Ovary (tissue), 9 donors: Measurements from ENCODE around the gene CD4. TPM values are rescaled to one million over a fixed set of nuclear protein-coding genes. Genes with fewer than 3 reads are reported as not detected.
A peak's percentile ranks its signal among the peaks of the same experiment; 100 is the strongest.

Experiments
- DNase-seq, 5 donors: peaks; one replicate each; pipeline ENCODE4 v3.0.0-alpha.2; 2019 to 2020
- H3K27ac ChIP-seq, 2 donors: fragments of 200-600 bp; one replicate each; pipeline versions ENCODE4 v1.5.1 to v1.8.0; 2019 to 2022
- H3K27me3 ChIP-seq: fragments of 200-600 bp; one replicate; pipeline ENCODE4 v1.8.0; 2022
- H3K36me3 ChIP-seq: fragments of 200-600 bp; sonication (generic); one replicate; pipeline ENCODE4 v1.5.1; 2019
- H3K4me1 ChIP-seq: one replicate; pipeline ENCODE4 v1.8.1; 2013; ENCODE audit warnings: mild to moderate bottlenecking, moderate library complexity; ENCODE audit not compliant: insufficient read depth
- H3K4me3 ChIP-seq: fragments of 200-600 bp; sonication (generic); one replicate; pipeline ENCODE4 v1.5.1; 2017
- H3K9me3 ChIP-seq, 2 donors: fragments of 200-600 bp in 1 of 2; sonication (generic) in 1 of 2; one replicate each; pipeline versions ENCODE4 v1.5.1 to v1.8.1; 2013 to 2019; ENCODE audit warnings: mild to moderate bottlenecking in 1 of 2, moderate library complexity in 1 of 2
- CTCF ChIP-seq, 3 donors: fragments of 450-650 bp in 2 of 3; fragments of 200-600 bp in 1 of 3; IDR thresholded peaks; one replicate each; pipeline versions ENCODE4 v1.5.1 to v1.8.0; 2016 to 2022; ENCODE audit warnings: antibody characterized with exemption in 3 of 3, mild to moderate bottlenecking in 1 of 3
- EP300 ChIP-seq: sonication (generic); formaldehyde crosslinking; IDR thresholded peaks from one replicate; pipeline ENCODE4 v1.6.1; 2017; ENCODE audit warnings: antibody characterized with exemption
- POLR2A ChIP-seq: fragments of 450-650 bp; IDR thresholded peaks from one replicate; pipeline ENCODE4 v1.6.1; 2017; ENCODE audit warnings: antibody characterized with exemption, mild to moderate bottlenecking, moderate library complexity
- WGBS, 3 donors: extraction: QIAGEN DNeasy Blood & Tissue Kit in 1 of 3; methylation state at CpG; one replicate each; pipeline versions ENCODE4 v1.1.5 to v1.1.7; 2013 to 2017; 5-methylcytosine and 5-hydroxymethylcytosine counted together
- intact Hi-C, 4 donors: fragments of 100-400 bp; cut with DNase I; formaldehyde crosslinking; loops; one replicate each; pipeline versions ENCODE4 v1.11.0 to v1.15.1; 2022 to 2023
- polyA plus RNA-seq, 2 donors: library from polyadenylated mRNA; stranded (reverse); fragments of 200-250 nt in 1 of 2; fragments of 350-450 nt in 1 of 2; fragmentation: Illumina TruSeq in 1 of 2; extraction: RNeasy Lipid Tissue Mini Kit (QIAGEN cat#74804) in 1 of 2; gene quantifications; one replicate each; pipeline ENCODE4 v1.2.3, GENCODE V29; 2013 to 2014
- total RNA-seq, 7 donors: library from RNA; depleted of rRNA in 2 of 7; stranded (reverse); fragments of >200 nt in 2 of 7; fragmentation: NEBNext Ultra II Directional in 3 of 7; extraction: Animal tissue kit (Norgen Biotek cat#: 25700) in 3 of 7; gene quantifications; one replicate each; pipeline versions ENCODE4 v1.1.0 to v1.2.4, GENCODE V29; 2016 to 2023
- donor health status: DM: no; HTN: no; CAD: no; lungs with moderate emphysema.
- donor health status: DM: no; HTN: no; CAD: no.
- donor health status: Bipolar disorder and iron deficiency.
- donor health status: DM: yes; HTN: yes; CAD: no.
- donor health status: DM: no; HTN: no; CAD: no.
- donor health status: DM: yes; HTN: yes; CAD: no.

Gene CD4
- total and polyA plus RNA-seq, 9 donors = 2.1 to 40.2 (median 10.3) TPM

DNA sequence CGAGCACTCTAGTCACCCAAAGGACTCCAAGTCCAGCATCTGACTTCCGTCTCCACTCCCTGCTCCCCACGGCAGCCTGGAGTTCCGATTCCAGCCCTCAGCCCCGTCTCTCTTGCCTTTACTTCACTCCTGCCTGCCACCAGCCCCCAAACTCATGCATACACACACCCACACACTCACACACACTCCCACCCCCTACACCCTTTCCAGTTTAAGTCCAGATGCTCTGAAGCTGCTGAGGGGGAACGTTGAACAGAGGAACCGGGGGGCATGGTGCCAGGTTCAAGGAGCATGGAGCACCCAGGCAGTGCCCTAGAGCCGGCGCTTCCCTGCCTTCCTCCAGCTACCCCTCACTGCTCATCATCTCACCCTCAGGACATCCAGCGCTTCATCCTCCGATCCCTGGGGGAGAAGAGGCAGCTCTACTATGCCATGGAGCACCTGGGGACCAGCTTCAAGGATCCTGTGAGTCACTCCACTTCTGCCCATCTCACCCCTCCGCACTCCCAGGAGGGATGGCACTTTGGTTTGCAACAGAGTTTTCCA, 42.2 kb downstream of the CD4 start:
- TF ChIP-seq EP300 = no peak
- Histone ChIP-seq H3K36me3 (no peaks in the 10 kb centered on the region), H3K27me3 (no peaks in the 10 kb centered on the region), H3K4me3 (no peak overlapping the region), H3K4me1 (peaks cover 4% of the 10 kb centered on the region), H3K9me3 (no peaks in the 10 kb centered on the region), H3K27ac (no peak overlapping the region)
- no peak for DNase-seq
- intact Hi-C loops = no loop called here
- 78 to 81% (median 81%) methylated on average over 12 of the region's 12 CpGs for WGBS, 3 donors

GRCh38 chr12:6832125-6832524, 42.8 kb downstream of the CD4 start:
- 84 to 88% (median 86%) methylated on average over 4 of the region's 4 CpGs for WGBS, 3 donors
- Histone ChIP-seq H3K27me3 (no peaks in the 10 kb centered on the region), H3K9me3 (no peaks in the 10 kb centered on the region), H3K27ac (no peak overlapping the region), H3K36me3 (no peaks in the 10 kb centered on the region), H3K4me1 (peaks cover 1% of the 10 kb centered on the region), H3K4me3 (no peak overlapping the region)
- TF ChIP-seq POLR2A = no peak
- no peak for TF ChIP-seq CTCF (IDR thresholded peaks at IDR 0.05)
- no peak for TF ChIP-seq EP300
- DNase-seq = no peak
- intact Hi-C loops = no loop called here

GRCh38 chr12:6833189-6833890, 44.0 kb downstream of the CD4 start:
- DNase-seq = peak in 1 of 5 donors; percentile 34
- H3K9me3 ChIP-seq = no peaks in the 10 kb centered on the region
- no peaks in the 10 kb centered on the region for H3K36me3 ChIP-seq
- WGBS, 3 donors = 43 to 52% (median 51%) methylated on average over 6 of the region's 6 CpGs
- intact Hi-C loops = no loop called here
- TF ChIP-seq CTCF (IDR thresholded peaks at IDR 0.05) (no peak), EP300 (no peak), POLR2A (no peak)
- H3K27me3 ChIP-seq = no peaks in the 10 kb centered on the region
- H3K4me1 ChIP-seq = no peaks in the 10 kb centered on the region
- H3K4me3 ChIP-seq = no peak overlapping the region
- H3K27ac ChIP-seq = peak overlapping the region in 1 of 2 donors; percentile 6

DNA sequence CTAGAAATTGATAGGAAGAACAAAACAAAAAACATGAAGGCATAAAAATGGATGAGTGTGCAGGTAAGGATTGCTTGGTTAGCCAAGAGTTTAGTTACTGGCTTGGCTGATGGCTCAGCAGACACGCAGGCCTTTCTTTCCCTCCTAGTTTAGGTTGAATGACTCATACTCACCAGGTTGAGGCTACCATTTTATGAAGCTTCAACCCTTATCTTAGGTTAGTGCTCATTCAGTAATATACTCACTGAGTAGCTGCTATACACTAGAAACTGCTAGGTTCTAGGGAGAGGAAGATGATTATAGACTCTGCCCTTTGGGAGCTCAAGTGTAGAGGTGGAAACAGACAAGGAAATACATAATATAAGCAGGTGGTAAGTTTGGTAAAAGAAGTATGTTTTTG, 44.9 kb downstream of the CD4 start:
- no peaks in the 10 kb centered on the region for H3K4me1 ChIP-seq
- H3K4me3 ChIP-seq = no peak overlapping the region
- intact Hi-C loops = no loop called here
- no peak for DNase-seq
- H3K27me3 ChIP-seq = no peaks in the 10 kb centered on the region
- H3K9me3 ChIP-seq = no peaks in the 10 kb centered on the region
- H3K27ac ChIP-seq = no peak overlapping the region
- no peaks in the 10 kb centered on the region for H3K36me3 ChIP-seq
- TF ChIP-seq EP300 (no peak), CTCF (IDR thresholded peaks at IDR 0.05) (no peak), POLR2A (no peak)
- 59 to 75% (median 67%) methylated on average over 1 of the region's 1 CpG for WGBS, 3 donors

- DNase-seq = no peak
- TF ChIP-seq EP300 (no peak), POLR2A (no peak), CTCF (IDR thresholded peaks at IDR 0.05) (no peak)
- no peak overlapping the region for H3K27ac ChIP-seq
- H3K4me1 ChIP-seq = no peaks in the 10 kb centered on the region
- no peaks in the 10 kb centered on the region for H3K9me3 ChIP-seq
- H3K36me3 ChIP-seq = no peaks in the 10 kb centered on the region
- H3K4me3 ChIP-seq = no peak overlapping the region
- WGBS, 3 donors = 75 to 80% (median 77%) methylated on average over 5 of the region's 5 CpGs
- no peaks in the 10 kb centered on the region for H3K27me3 ChIP-seq
- intact Hi-C loops = no loop called here
Observed at GRCh38 chr12:6834873-6835272, 45.5 kb downstream of the CD4 start.
